HEK293T (cell line): Measurements from ENCODE around the gene GBP5.

ENCODE experiments used
- FOXA1 ChIP-seq: fragments of 450-650 bp; IDR thresholded peaks from 2 replicates; pipeline ENCODE4 v1.6.1; 2016; ENCODE audit warnings: mild to moderate bottlenecking
- FOXM1 ChIP-seq: fragments of 450-650 bp; IDR thresholded peaks from 2 replicates; pipeline ENCODE4 v1.6.1; 2017; ENCODE audit warnings: mild to moderate bottlenecking, borderline replicate concordance
- HDGF ChIP-seq: fragments of 450-650 bp; IDR thresholded peaks from 2 replicates; pipeline ENCODE4 v1.6.1; 2017; ENCODE audit warnings: antibody characterized with exemption, borderline replicate concordance

GRCh38 chr1:89286549-89287180 lies 14.0 kb upstream of the GBP5 start:
- no peak for TF ChIP-seq FOXA1
- TF ChIP-seq FOXM1 = no peak
- TF ChIP-seq HDGF = no peak
